HG02610 (cell line): Measurements from ENCODE around the gene LAMC2.
"Not testable (repeated sequence)": the region's sequence is repeated elsewhere in the genome, so short reads cannot be mapped to it uniquely, and the experiment has no call there.

Experiments
- ATAC-seq: cut with Tn5 transposase; IDR thresholded peaks from one replicate; pipeline ENCODE4 v1.9.1; 2021; ENCODE audit warnings: mild to moderate bottlenecking, moderate library complexity; ENCODE audit not compliant: unreplicated experiment

The LAMC2 gene

GRCh38 chr1:183185941-183186490 is at the start of gene LAMC2:
LAMC2 (plus strand) TSS chr1:183186264; CDS start chr1:183186353, 89 bp downstream.
- ATAC-seq, result no peak

DNA sequence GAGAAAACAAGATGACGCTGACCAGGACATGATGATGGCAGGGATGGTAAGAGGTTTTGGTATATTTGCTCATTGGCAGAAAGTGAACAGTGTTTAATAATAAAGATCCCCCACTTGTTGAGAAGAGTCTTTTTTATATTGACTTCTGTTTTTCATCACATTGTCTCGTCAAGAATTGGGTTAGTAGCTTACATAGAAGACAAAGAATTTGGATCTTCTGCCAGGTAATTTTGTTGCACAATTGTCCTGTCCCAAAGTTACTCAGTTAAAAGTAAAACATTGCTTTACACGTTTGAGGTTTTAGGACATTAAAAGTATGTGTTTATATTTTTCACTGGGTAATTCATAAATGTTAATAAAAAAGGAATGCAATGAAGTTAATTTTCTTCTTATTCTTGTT is 48.3 kb upstream of the LAMC2 start:
- no peak for ATAC-seq

GRCh38 chr1:183138301-183138700 is 47.8 kb upstream of the LAMC2 start:
- ATAC-seq, result no peak

DNA sequence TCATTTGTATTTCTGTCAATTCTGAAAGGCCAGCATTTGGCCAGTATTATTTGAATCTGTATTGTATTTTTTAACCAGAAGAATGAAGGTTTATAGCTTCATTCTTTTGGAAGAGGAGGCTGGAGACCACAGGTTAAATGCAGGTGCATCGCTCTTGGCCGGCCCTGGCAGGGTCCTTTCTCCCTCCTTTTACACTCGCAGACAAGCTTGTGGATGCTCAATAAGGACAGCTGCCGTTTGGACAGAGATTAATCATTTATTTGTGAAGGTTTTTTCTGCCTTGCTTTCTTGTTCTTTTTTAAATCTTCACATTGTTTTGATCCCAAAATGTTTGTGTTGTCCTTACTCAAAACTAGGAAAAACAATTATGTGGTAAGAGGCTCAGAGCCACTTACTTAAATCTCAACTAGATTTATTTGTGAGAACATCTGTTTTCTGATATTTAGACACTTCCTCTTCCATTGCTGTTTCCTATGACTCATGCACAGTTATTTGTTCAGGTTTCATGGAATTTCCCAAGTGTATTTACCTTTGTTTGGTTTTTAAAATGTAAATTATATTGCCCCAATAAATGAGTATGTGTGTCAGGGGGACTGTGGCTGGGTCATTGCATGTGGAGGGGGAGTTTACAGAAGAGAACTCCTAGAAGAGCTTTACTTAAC is 46.7 kb upstream of the LAMC2 start:
- ATAC-seq, result peak; percentile 35

GRCh38 chr1:183140633-183141032 is 45.4 kb upstream of the LAMC2 start:
- ATAC-seq, result no peak

DNA sequence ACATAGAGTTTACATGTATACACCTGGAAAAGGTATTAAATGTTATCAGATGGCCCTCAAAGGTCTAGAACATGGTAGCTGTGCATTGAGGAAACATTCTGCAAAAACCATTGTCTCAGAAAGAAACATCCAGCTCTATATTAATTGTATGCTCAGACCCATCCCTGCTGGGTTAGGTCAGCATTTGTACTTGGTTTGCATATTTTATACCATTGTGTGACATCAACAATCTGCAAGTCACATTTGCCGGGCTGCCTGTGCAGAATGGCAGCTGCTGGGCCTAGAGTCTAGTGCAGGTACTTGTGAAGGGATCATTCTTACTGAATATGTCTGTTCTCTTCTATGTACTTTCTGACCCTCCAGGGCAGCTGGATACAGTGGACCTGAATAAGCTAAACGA is 43.9 kb upstream of the LAMC2 start:
- no peak for ATAC-seq

GRCh38 chr1:183143576-183144315 is 42.3 kb upstream of the LAMC2 start:
- ATAC-seq, result no peak

- no peak for ATAC-seq
Measured at GRCh38 chr1:183144752-183145151, 41.3 kb upstream of the LAMC2 start.

- ATAC-seq, result no peak
Measured at GRCh38 chr1:183147735-183148134, 38.3 kb upstream of the LAMC2 start.

DNA sequence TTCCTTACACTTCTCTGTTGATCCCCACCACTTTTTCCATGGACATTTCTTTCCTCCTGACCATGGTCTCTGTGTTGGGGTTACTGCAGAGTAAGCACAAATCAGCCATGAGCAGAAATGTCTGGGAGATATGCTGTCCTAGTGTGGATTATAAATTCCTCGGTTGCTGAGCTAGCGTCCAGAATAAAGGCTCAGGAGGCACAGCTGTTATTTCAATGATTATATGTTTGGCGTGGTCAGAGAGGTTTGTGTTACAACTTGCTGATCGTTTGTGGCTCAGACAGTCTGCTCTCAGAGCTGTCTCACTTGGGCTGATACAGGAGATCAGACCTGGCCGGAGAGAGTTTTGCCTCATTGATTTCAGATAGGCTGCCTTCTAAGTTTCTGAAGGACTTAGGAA is 37.5 kb upstream of the LAMC2 start:
- no peak for ATAC-seq

DNA sequence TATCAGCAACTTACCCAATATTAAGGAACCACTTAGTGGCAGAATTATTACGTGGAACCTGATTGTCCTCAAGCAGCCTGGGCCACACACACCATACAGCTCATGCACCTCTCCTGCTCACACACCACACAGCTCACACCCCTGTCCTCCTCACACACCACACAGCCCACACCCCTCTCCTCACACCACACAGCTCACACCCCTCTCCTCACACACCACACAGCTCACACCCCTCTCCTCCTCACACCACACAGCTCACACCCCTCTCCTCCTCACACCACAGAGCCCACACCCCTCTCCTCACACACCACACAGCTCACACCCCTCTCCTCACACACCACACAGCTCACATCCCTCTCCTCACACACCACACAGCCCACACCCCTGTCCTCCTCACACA is 36.8 kb upstream of the LAMC2 start:
- ATAC-seq, result no peak

DNA sequence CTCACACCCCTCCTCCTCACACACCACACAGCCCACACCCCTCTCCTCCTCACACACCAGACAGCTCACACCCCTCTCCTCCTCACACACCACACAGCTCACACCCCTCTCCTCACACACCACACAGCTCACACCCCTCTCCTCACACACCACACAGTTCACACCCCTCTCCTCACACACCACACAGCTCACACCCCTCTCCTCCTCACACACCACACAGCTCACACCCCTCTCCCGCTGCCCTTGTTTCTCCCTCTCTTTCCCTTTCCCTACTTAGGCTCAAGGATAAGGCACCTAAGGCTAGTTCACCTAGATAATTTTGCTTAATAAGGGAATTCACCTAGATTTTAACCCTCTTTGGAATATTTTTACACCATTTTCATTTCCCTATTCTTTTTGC is 36.0 kb upstream of the LAMC2 start:
- not testable (repeated sequence) for ATAC-seq

GRCh38 chr1:183150445-183150844 is 35.6 kb upstream of the LAMC2 start:
- ATAC-seq, result no peak

- no peak for ATAC-seq
Measured at GRCh38 chr1:183152180-183152579, 33.9 kb upstream of the LAMC2 start.

DNA sequence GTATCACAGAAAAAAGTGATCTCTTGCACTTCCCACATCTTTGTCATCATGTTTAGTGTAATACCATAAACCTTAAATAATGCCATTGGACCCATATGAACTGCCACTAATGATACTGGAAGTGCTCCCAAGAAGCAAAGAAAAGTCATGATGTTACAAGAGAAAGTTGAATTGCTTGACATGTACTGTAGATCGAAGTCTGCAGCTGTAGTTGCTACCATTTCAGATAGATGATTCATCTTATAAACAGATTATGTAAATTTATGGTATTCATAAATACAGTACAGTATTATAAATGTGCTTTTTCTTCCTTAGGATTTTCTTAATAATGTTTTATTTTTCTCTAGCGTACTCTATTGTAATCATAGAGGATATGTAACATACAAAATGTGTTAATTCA is 30.1 kb upstream of the LAMC2 start:
- ATAC-seq, result no peak

DNA sequence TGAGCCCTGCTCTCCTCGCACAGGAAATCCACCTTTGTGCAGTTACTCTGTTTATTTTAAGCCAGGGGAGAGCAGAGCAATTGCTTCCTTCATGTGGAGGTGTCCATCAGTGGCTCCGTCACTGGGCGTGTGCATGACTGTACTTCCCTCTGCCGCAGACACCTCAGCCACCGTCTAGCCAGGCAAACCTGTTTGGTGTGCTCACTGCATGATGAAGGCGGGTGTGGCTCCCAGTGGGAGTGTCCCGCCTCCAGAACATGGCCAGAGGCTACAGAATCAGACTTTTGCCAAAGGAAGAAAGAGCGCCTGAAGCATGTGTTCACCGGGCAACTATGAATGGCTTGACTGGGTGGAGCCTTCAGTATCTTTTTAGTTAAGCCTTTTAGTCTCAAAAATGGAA is 26.1 kb upstream of the LAMC2 start:
- no peak for ATAC-seq

GRCh38 chr1:183161391-183161790 is 24.7 kb upstream of the LAMC2 start:
- no peak for ATAC-seq

DNA sequence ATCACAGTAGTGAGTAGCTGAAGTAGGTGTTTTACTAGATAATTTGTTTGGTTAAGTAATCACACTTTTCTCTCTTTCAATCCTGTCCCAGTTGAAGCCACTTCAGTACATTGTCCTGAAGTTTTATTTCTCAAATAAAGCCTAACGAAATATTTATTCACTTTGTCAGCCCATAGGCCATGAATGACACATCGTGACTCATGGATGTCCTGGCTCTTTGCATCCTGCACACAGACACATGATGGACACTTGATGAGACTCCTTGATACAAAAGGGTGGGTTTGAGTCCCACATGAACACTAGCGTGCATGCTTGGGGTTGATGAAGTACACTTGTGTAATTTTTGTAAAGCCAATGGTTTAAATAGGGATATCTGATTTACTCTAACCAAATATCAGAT is 22.7 kb upstream of the LAMC2 start:
- no peak for ATAC-seq

- ATAC-seq, result no peak
Measured at GRCh38 chr1:183164340-183164739, 21.7 kb upstream of the LAMC2 start.

GRCh38 chr1:183164963-183165362 is 21.1 kb upstream of the LAMC2 start:
- no peak for ATAC-seq

- no peak for ATAC-seq
Measured at GRCh38 chr1:183165456-183165855, 20.6 kb upstream of the LAMC2 start.

DNA sequence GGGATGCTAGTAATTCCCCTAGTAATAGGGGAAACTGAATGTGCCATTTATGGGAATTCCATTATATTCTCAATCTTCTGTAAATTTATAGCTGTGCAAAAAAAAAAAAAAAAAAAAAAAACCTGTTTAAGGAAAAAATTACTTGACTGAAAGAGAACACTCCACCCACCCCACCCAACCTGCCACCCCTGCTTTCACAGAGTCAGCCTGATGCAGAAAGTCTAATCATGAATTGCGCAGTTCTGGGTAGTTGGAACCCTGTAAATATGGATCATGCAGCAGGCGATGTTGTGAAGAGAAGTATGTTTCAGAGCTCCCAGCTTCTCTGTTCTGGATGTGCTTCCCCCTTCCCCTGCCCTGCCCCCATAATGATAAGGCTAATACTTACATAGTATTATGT is 19.6 kb upstream of the LAMC2 start:
- no peak for ATAC-seq
